ENCODE data around the gene SCP2. TPM values are rescaled to one million over a fixed set of nuclear protein-coding genes. Genes with fewer than 3 reads are reported as not detected.

SCP2 gene
- polyA plus RNA-seq, 1 of the 3 experiments (the other 2 are of a cell fraction): 49.5 TPM

GRCh38 chr1:52973841-52974240 is 46.8 kb downstream of the SCP2 start:
- no peaks in the 10 kb centered on the region for H4K20me1 ChIP-seq (ENCODE audit: insufficient read depth)
- no peaks in the 10 kb centered on the region for H3K27me3 ChIP-seq (ENCODE audit: insufficient read depth)
- no peaks in the 10 kb centered on the region for H3K79me2 ChIP-seq (ENCODE audit: insufficient read depth)
- no peak overlapping the region for H3K27ac ChIP-seq (ENCODE audit: low read depth in 2 of 2, low read length in 1 of 2)
- ChIA-PET CTCF (interaction anchor here (1.4 kb wide), 1 partner anchor 200 kb away, joined by 4 read pairs; no protein-coding TSS in a partner anchor), POLR2A (no interaction called here)
- TF ChIP-seq PBX3 (IDR thresholded peaks at IDR 0.05) (no peak), REST (IDR thresholded peaks at IDR 0.05; ENCODE audit: low read depth, low read length) (no peak), RXRA (IDR thresholded peaks at IDR 0.05; ENCODE audit: borderline replicate concordance, low read depth) (no peak), USF1 (IDR thresholded peaks at IDR 0.05; ENCODE audit: borderline replicate concordance, low read depth) (no peak), TCF12 (IDR thresholded peaks at IDR 0.05) (no peak), TAF1 (IDR thresholded peaks at IDR 0.05; ENCODE audit: borderline replicate concordance, low read depth, low read length) (no peak), FOXJ3 (CRISPR knock-in tag; IDR thresholded peaks at IDR 0.05) (no peak), ZBTB33 (IDR thresholded peaks at IDR 0.05; ENCODE audit: borderline replicate concordance, low read depth) (no peak), GATA2 (CRISPR knock-in tag; IDR thresholded peaks at IDR 0.05) (no peak), JUND (IDR thresholded peaks at IDR 0.05) (no peak), NFIC (IDR thresholded peaks at IDR 0.05; ENCODE audit: borderline replicate concordance) (no peak)
- no peak overlapping the region for H3K4me3 ChIP-seq (ENCODE audit: low read depth in 2 of 2, low read length in 1 of 2)
- no peaks in the 10 kb centered on the region for H3K9me3 ChIP-seq
- no peaks in the 10 kb centered on the region for H3K36me3 ChIP-seq (replicated peaks in 1 of 2; ENCODE audit: control insufficient read depth in 1 of 2, insufficient read depth in 2 of 2, low read length in 1 of 2)
- H2AFZ ChIP-seq (ENCODE audit: low read depth): no peak overlapping the region
- no peaks in the 10 kb centered on the region for H3F3A ChIP-seq (replicated peaks; ENCODE audit: insufficient read depth)
- no peak overlapping the region for H3K4me2 ChIP-seq
- H3K9ac ChIP-seq: no peak overlapping the region
- H3K4me1 ChIP-seq (ENCODE audit: control insufficient read depth in 1 of 2, insufficient read depth in 2 of 2, low read depth in 1 of 2, low read length in 1 of 2): no peaks in the 10 kb centered on the region
- H3K9me2 ChIP-seq: no peaks in the 10 kb centered on the region
- 89% methylated on average over 3 of the region's 3 CpGs for WGBS (ENCODE audit: low lambda C conversion rate)
- DNase-seq: no peak

Data from SK-N-SH (cell line).